Stimulated activated CD8-positive, alpha-beta memory T cell treated with anti-CD3 and anti-CD28 coated beads, Interleukin-2, amount 100 ng/mL, for 1 hour (primary cell): Measurements from ENCODE around the gene SUN2.

Experiments used
- DNase-seq, 2 donors: peaks; one replicate each; pipeline ENCODE4 v3.0.0-alpha.2; 2020; ENCODE audit warnings: low read depth in 2 of 2

Gene SUN2

DNA sequence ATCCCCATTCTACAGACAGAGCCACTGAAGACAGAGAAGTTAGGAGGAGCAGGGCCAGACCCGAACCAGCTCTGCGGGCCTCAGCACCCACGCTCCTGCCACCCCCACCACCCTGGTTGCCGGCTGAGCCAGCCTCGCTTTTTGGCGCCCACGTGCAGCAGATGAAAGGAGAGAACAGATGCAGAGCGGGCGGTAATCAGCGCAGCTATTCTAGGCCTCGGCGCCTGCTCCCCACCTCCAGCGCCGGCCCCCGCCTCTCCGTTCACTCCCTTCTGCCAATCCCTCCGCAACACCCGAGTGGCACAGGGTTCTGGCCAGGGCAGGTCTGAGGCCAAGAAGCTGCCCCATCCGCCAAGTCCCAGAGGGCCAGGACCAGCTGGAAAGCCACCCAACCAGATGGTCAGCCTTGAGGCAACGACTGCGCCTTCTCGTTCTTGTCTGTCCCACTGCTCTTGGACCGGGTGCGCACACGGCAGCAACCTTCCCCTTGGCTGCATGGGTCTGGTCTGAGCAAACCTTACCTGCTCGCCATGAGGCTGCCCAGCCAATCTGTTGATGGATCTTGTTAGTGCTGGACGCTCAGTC, 21.4 kb upstream of the SUN2 start:
- no peak for DNase-seq

- DNase-seq, result no peak
Measured at GRCh38 chr22:38776086-38776485, 20.3 kb upstream of the SUN2 start.

DNA sequence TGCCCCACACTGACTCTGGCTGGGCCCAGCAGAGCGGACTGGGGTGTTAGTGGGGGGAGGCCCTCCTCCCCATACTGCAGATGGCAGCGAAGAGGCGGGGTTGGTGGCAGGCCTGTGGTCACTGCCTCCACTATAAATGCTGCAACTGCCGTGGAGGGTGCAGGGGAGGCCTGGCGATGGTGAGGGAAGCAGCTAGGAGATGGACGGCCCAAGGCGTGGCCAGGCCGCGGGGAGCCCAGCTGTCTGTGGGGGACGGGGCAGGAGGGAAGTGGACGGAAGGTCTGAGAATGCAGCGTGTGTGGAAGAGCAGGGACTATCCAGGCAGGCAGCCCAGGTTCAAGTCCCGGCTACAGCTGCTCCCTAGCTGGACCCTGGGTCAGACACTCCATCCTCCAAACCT, 19.9 kb upstream of the SUN2 start:
- DNase-seq, result no peak

DNA sequence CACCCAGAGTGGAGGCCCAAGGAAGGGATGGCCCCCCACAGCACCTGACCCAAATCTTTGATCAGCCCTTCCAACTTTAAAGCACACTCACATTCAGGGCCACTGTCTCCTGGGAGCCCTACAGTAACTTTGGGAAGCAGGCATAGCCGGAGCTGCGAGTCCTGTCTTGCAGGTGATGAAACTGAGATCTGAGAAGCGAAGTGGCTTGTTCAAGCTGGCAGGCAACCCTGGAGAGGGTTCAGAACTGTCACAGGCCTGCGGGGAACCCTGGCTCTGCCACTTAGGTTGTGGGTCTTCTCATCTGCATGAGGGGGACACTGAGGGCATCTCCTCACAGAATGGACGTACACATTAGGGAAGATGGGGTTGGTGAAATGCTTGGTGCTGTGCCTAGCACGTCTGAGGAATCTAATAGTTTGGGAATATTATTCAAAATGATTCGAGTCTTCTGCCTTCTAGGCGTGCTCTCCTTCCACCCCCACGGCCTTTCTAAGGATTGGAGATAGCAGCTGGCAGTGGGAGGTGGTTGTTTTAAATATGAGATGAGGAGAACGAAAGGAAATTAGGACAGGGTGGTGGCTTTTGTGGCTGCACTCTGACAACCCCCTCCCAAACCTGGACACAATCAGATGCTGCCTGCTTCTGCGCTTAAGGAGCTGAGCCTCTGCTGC, 18.8 kb upstream of the SUN2 start:
- no peak for DNase-seq

DNA sequence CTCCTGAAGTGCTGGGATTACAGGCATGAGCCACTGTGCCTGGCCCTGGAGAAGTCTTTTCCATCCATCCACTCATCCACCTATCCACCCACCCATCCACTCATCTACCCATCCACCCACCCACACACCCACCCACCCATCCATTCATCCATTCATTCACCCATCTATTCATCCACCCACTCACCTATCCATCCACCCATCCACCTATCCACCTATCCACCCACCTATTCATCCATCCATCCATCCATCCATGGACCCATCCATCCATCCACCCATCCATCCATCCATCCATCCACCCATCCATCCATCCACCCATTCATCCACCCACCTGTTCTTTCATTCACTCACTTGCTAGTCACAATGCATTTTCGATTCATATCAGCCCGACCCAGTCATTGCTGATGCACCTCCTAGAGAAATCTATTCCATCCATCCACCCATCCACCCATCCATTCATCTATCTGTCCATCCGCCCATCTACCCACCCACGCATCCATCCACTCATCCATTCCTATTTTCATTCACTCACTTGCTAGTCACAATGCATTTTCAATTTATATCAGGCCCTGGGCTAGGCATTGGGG, 17.7 kb upstream of the SUN2 start:
- no peak for DNase-seq

GRCh38 chr22:38772623-38772873, 16.8 kb upstream of the SUN2 start:
- DNase-seq, result no peak

GRCh38 chr22:38770257-38770949, 14.6 kb upstream of the SUN2 start:
- DNase-seq, result no peak

- DNase-seq, result no peak
Measured at GRCh38 chr22:38768036-38768435, 12.2 kb upstream of the SUN2 start.

GRCh38 chr22:38767313-38767712, 11.5 kb upstream of the SUN2 start:
- DNase-seq, result no peak

DNA sequence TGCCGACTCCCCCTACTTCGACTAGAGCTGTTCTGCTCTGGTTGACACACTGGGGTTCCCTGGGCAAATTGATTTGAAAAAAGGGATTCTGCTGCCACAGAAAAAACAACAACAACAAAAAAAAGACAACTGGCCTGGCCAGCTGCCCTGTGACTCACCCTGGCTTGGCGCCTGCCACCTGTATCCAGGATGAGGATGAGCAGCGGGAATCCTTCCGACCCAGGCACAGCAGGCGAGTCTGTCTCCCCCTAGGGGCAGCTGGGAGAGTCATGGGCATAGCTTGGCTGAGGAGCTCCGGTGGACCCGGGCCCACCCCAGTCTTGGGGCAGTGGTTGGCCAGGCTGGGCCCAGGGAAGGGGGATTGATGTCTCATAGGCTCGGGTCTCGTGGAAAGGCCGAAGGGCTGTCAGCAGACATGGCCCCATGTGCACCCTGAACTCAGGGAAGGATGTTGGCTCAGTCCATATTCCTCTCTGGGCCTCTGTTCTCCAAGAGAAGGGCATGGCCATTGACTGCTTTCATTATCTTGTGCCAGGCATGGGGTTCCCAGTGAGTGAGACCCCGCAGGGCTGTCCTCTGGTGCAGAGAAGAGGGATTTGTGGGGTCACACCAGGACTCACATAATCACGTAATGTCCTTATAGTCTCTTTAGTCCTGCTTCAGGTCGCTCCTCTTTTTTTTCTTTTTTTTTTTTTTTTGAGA, 10.4 kb upstream of the SUN2 start:
- DNase-seq, result no peak

DNA sequence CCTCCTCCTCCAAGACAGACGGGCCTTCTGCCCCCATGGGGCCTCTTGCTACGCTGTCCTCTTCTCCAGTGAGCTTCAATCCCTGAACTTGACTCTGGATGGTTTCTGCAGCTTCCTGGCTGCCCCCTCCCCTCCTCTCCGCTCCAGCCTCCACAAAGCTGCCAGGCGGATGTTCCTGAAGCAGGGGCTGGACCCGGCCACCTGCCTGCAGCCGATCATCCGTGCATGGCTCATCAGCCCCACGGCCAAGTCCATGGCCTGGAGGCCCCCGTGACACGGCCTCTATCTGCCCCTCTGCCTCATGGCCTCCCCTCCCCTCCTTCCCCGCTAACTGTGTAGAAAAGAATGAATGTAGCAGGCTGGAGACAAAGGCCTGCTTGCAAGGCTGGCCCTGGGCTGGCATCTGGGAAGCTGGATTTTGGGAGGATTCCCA, 6.8 kb upstream of the SUN2 start:
- DNase-seq, result no peak

GRCh38 chr22:38761202-38762162, 5.7 kb upstream of the SUN2 start:
- DNase-seq, result no peak

GRCh38 chr22:38760477-38761201, 4.8 kb upstream of the SUN2 start:
- no peak for DNase-seq

DNA sequence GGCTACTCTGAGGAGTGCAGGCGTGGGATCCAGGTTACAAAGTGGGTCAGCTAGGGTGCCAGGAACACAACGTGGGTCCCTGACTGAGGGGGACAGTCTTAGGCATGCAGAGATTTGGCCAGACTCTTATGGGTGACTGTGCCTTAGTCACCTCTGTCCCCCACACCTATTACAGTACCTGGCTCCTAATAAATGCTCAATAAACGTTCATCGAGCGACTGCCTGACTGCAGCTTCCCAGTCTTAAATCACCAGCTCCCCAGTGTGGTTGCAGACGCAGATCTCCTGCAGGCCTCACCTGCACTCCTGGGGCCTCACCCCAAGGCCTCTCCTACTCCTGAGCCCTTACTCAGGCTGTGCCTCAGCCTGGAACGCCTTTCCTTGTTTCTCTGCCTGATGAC, 3.2 kb upstream of the SUN2 start:
- DNase-seq, result no peak

- peak in 1 of 2 donors; percentile 50 for DNase-seq
Measured at GRCh38 chr22:38758276-38758945, 2.6 kb upstream of the SUN2 start.

GRCh38 chr22:38757464-38757757, 1.6 kb upstream of the SUN2 start:
- DNase-seq, result no peak

DNA sequence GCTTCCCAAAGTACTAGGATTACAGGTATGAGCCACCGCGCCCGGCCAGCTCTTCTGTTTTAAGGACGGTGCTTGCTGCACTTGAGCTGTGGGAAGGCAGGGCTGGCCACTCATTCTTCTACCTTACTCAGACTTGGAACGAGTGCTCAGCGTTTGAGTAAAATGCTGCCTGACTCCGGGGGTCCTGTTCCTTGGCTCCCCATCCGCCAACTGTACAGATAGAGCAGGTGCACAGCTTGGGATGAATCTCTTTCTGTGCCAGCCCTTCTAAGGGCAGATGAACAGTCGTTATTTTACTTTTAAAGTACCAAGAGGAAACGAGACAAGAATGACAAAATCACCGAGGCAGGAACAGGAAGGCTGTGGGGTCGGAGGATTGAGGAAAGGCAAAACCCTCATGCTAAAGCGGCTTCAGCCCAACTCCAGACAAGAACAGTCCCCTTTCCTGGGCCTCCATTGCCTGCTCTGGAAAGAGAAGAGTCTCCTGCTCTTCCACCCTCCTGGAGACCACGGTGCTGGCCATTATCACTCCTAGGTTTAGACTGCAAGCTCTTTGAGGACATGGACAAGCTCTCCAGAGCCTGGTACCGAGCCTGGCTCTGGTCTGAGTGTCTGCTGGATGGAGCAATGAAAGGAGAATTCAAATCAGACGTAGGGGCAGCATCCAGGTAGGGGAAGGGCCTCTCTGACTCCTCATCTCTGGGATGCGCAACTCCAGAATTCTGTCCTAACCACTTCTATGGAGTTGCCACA, 1.1 kb upstream of the SUN2 start:
- no peak for DNase-seq

DNA sequence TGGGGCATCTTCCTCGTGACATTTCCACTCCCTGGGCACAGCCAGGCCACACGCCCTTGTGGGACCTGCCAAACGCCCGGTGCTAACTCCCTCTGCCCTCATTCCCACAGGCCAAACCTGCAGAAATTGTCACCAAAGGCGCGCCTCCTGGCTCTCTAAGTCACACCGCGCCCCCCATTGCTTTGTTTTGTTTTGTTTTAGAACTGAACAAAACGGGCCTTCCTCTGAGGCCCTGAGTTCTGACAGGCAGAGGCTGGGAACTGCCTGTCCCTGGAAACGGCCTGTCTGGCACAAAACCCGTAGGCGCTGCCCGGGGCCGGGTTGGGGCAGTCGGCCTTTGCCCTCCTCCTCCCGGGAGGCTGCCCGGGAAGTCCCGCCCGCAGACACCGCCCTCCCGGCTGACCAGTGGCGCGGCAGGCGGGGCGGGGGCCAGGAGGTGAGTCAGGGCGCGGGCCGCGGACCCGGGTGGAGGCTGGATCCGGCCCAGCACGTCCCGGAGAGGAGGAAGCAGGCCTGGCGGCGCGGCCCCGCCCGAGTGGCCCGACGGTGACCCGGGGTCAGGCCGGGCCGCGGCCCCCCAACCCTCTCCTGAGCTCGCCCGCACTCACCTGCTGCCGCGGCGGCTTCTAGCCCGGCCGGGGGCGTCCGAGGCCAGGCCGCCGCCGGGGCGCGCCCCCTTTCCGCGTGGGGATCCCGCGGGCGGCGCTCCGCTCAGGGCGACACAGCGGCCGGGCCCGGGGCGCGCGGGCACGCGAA, 465 bp downstream of the SUN2 start:
- DNase-seq, result no peak

DNA sequence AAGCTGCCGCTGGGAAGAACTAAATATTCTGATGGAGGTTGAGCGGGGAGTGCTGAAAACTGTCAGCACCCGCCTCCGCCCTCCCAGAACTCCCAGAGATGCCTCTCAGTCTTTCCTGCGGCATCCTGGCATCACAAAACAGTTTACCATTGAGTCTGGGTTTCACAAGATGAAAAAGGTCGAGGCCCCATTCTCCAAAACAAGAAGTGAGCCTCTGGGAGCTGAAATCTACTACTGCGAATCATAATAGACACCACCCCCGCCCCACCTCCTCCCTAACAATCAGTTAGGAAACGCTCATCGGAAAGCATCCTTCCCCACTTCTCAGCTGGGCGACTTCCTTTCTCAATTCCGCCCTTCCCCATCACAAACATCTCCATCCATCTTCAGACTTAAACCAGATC, 1.0 kb downstream of the SUN2 start:
- no peak for DNase-seq
